Activated gamma-delta T cell treated with anti-CD3 and anti-CD28 coated beads, Interleukin-2, amount 50 U/mL, for 16 hours (primary cell): ENCODE data around the gene PTPRR.

Experiments
- DNase-seq: peaks from one replicate; pipeline ENCODE4 v3.0.0-alpha.2; 2020; ENCODE audit warnings: low read depth

PTPRR gene

GRCh38 chr12:70920251-70920851, at the start of gene PTPRR:
PTPRR (minus strand) TSS chr12:70920738; CDS start chr12:70920390, 348 bp downstream.
- no peak for DNase-seq

GRCh38 chr12:70966996-70967790, 46.7 kb upstream of the PTPRR start:
- no peak for DNase-seq

DNA sequence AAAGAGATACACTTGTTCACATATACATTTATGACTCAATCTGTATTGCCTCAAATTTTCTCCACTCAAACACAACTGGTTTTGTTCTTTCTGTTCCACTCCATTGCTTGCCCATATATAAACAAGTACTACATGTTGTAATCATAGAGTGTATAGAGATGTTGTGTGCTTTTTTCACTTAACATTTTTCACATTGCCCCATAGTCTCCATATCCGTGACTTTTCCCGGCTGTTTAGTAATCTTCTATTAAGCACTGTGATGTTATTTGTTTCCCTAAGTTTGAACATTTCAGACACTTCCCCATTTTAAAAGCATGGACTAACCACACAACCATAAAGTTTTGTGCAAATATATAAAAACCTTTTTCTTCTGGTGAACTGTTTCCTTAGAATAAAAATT, 45.5 kb upstream of the PTPRR start:
- DNase-seq: no peak

GRCh38 chr12:70964867-70965510, 44.5 kb upstream of the PTPRR start:
- no peak for DNase-seq

DNA sequence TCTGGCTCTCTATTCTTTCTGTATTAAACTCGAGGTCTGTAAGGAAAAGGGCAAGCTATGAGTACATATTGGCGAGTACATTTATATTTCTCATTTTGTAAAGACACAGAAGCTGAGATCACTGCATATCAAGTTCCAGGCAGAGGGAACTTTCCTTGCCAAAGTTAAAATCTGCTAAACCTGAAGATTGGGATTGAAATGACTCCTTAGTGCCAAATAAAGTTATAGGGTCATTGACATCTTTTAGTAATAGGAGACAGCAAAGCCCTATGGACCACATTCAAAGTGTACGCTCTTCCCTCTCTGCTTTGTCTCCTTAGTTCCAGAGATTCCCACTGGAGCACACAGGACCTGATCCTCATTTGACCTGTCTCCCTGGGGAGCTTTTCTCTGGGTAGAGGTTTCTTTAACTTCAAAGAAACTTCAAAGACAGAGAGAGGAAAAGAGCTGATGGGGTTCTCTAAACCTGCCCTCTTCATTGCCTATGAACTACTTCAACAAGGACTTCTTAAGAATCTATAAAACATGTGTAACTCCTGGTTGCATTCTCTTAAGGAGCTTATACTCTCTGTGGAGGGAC, 42.6 kb upstream of the PTPRR start:
- DNase-seq: no peak

GRCh38 chr12:70962226-70962794, 41.8 kb upstream of the PTPRR start:
- DNase-seq: no peak

- DNase-seq: no peak
These were observed 39.9 kb upstream of the PTPRR start for GRCh38 chr12:70960484-70960883.

DNA sequence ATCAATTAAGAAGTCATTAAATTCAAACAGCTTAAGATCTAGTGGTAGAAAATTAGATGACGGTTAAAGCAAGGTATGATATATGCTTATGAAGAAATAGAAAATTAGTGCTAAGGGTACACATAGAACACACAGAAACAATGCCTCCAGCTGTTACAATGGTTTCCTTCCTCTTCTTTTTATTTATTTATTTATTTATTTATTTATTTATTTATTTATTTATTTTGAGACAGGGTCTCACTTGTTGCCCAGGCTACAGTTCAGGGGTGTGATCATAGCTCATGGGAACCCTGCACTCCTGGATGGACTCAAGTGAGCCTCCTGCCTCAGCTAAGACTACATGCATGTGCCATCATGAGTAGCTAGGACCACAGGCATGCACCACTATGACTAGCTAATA, 34.9 kb upstream of the PTPRR start:
- no peak for DNase-seq

GRCh38 chr12:70950451-70950850, 29.9 kb upstream of the PTPRR start:
- no peak for DNase-seq

DNA sequence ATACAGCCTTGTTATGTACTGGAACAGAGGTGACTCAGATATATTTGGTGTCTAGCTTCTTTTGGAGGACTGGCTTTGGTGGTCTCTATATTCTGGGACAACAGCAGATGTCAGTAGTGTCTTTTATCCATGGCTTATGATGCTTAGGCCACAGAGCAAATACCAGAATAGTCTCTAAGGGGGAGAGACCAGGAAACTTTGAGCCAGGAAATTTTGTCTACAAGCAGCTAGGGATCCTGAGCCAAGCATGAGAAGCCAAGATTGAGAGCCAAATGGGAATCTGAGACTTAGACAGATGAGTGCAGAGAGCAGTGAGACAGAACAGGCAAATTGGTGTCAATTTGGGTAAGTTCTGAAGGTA, 28.4 kb upstream of the PTPRR start:
- DNase-seq: no peak

GRCh38 chr12:70948236-70948975, 27.9 kb upstream of the PTPRR start:
- DNase-seq: no peak

DNA sequence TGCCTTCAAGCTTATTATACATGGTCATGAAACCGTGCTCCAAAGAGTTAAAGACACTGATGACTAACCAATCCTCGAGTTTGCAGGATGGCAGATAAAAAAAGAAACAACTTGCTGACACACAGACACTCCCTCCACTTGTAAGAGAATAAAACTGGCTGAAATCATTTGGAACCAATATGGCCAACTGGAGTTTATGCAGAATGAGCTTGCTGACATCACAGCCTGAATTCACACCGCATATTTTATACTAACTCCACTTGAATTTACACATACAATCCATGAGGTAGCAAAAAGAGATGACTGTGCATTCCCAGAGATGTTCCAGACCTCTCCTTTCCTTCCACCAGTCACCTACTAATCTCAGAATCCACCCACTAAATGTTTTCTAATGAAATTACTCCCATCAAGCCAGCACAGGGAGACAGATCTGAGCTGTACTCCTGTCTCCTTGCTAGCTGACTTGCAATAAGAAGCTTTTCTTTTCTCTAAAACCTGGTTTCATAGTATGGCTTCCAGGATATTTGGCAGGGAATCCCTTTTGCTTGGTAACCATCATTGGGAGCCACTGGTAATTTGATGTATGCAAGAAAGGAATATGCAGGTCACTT, 15.8 kb upstream of the PTPRR start:
- DNase-seq: no peak

DNA sequence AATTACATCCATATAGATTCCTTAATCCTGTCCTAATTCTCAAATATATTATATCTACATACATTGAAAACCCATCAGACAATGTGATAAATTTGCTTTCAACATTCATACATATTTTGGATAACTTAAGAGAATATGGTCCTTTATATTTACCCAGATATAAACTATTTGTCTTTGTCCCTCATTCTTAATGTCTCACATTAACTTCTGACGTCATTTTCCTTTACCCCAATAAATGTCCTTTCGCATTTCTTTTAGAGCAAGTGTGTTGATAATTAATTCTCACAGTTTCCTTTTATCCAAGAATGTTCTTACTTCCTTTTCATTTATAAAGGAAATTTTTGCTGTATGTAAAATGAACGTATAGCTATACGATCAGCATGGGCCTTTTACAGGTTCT, 12.6 kb upstream of the PTPRR start:
- DNase-seq: no peak

- no peak for DNase-seq
These were observed 8.5 kb upstream of the PTPRR start for GRCh38 chr12:70929029-70929428.

DNA sequence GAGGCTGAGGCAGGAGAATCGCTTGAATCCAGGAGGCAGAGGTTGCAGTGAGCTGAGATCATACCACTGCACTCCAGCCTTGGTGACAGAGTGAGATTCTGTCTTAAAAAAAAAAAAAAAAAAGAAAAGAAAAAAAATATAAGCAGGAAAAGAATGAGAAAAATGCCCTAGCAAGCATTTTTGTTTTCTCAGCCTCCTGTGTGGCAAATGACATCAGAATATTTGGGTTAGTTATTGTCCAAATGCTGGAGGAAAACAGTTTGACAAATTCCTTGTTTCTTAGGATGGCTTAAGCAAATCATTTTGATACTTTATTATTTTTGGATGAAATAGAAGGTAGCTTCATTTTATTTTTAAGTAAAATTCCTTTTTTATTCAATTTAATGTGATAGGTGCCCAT, 7.5 kb upstream of the PTPRR start:
- DNase-seq: no peak

DNA sequence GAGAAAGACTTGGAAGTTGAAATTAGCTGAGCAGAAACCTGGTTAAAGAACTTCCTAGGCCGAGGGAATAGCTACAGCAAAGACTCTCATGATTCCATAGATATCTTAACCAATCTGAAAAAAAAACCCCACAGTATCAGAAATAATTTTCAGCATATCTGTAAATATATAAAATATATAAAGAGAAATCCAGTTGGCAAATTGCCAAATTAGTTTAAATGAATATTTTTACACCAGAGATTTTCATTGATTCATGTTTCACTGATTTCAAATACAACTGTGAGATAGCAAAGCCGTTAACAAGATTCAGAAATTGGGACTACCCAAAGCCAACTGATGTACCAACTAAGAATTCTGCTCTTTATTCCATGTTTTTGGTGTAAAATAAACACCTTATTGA, 6.8 kb upstream of the PTPRR start:
- no peak for DNase-seq

- DNase-seq: no peak
These were observed 5.0 kb upstream of the PTPRR start for GRCh38 chr12:70925539-70925938.

- no peak for DNase-seq
These were observed 353 bp upstream of the PTPRR start for GRCh38 chr12:70920891-70921290.

DNA sequence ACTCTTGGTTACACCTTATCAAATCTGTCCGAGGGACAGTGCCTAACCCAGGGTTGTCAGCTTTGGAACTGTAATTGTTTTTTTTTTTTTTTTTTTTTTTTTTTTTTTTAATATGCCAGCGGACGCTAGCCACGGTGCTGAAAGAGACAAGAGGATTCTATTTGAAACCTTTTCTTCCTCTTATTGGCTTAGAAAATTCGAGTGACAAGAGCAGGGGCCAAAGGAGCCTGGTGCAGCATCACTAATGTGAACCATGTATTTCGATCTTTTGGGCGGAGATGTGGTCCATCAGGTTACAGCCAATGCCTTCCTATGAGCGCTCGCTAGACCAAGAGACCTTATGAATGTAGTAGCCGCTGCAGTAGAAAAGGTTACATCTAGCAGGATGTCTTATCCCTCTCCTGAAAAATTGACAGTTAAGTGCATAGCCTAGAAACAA, 922 bp downstream of the PTPRR start:
- DNase-seq: no peak

DNA sequence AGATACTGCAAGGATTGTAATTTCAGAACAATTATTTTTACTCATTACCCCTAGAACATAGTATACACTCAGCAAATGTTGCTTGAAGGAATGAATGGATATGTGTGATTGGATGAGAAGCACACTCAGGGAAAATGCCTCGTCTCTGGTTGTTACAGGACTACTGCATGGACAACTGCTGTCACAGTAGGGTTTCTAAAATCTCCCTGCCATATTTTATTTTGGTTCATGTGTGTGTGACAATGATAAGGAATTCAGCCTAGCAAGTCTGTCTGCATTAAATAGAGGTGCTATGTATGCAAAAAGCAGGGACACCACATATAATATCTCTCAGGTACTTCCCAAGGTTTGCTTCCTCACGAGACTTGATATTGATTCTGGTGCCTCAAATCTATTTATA, 1.4 kb downstream of the PTPRR start:
- no peak for DNase-seq

- DNase-seq: no peak
These were observed 2.2 kb downstream of the PTPRR start for GRCh38 chr12:70918321-70918720.

- DNase-seq: no peak
These were observed 9.9 kb downstream of the PTPRR start for GRCh38 chr12:70910666-70911065.
